IMR-90 (cell line): ENCODE data around the gene ELFN2. TPM values are rescaled to one million over a fixed set of nuclear protein-coding genes. Genes with fewer than 3 reads are reported as not detected.

Source experiments
- ATAC-seq: fragments of 200-7000 bp; cut with Tn5 transposase; 2 replicates; pipeline ENCODE4 v1.9.1; 2020; ENCODE audit warnings: low read depth, mild to moderate bottlenecking, moderate library complexity
- BruUV-seq: library from RNA; stranded (reverse); fragments of 400-500 nt; replicated peaks from 2 replicates; lab custom pipeline; 2021; lab: Mats Ljungman, UMichigan
- CTCF ChIA-PET: fragments of 300-600 bp; formaldehyde crosslinking; extraction: SDS; loops from one replicate; lab custom pipeline; 2021; ENCODE audit warnings: antibody characterized with exemption; lab: Yijun Ruan, JAX
- POLR2A ChIA-PET: fragments of 300-600 bp; sonication (Branson Sonifier 250); formaldehyde crosslinking; loops from one replicate; lab custom pipeline; 2022; ENCODE audit warnings: antibody characterized with exemption; ENCODE audit not compliant: unreplicated experiment; lab: Charles Lee
- DNase-seq: peaks from one replicate; pipeline ENCODE4 v3.0.0; 2013
- H2AFZ ChIP-seq: replicated peaks from 2 replicates; pipeline ENCODE3; 2013; ENCODE audit warnings: low read length, mild to moderate bottlenecking; ENCODE audit not compliant: poor library complexity
- H2AK5ac ChIP-seq: 2 replicates; pipeline ENCODE4 v1.6.1; 2013; ENCODE audit warnings: low read depth, low read length, inconsistent platforms
- H2AK9ac ChIP-seq: replicated peaks from 2 replicates; pipeline ENCODE3; 2013; ENCODE audit warnings: mild to moderate bottlenecking, low read depth, low read length, moderate library complexity; ENCODE audit not compliant: poor library complexity
- H2BK120ac ChIP-seq: 2 replicates; pipeline ENCODE4 v1.6.1; 2013; ENCODE audit warnings: low read depth, low read length, inconsistent platforms
- H2BK15ac ChIP-seq: 3 replicates; pipeline ENCODE4 v1.6.1; 2013; ENCODE audit warnings: low read depth, low read length, inconsistent platforms
- H2BK20ac ChIP-seq: 2 replicates; pipeline ENCODE4 v1.6.1; 2013; ENCODE audit warnings: low read depth, mild to moderate bottlenecking, inconsistent platforms, low read length, moderate library complexity
- H2BK5ac ChIP-seq: 2 replicates; pipeline ENCODE4 v1.6.1; 2013; ENCODE audit warnings: mild to moderate bottlenecking, low read depth, low read length, inconsistent platforms; ENCODE audit not compliant: poor library complexity, severe bottlenecking
- H3K14ac ChIP-seq: replicated peaks from 2 replicates; pipeline ENCODE4 v1.6.1; 2013; ENCODE audit warnings: low read depth, low read length, inconsistent platforms
- H3K18ac ChIP-seq: 2 replicates; pipeline ENCODE4 v1.6.1; 2013; ENCODE audit warnings: low read depth, low read length, control low read depth
- H3K23ac ChIP-seq: 2 replicates; pipeline ENCODE4 v1.6.1; 2013; ENCODE audit warnings: low read depth, low read length, inconsistent platforms
- H3K27ac ChIP-seq: 2 replicates; pipeline ENCODE4 v1.5.1; 2013; ENCODE audit warnings: mild to moderate bottlenecking, control low read depth, low read length; ENCODE audit not compliant: insufficient read depth
- H3K27me3 ChIP-seq: 2 replicates; pipeline ENCODE4 v1.6.1; 2013; ENCODE audit warnings: low read length; ENCODE audit not compliant: control insufficient read depth, insufficient read depth
- H3K36me3 ChIP-seq: 2 replicates; pipeline ENCODE4 v1.6.1; 2013; ENCODE audit warnings: low read length, mixed read lengths; ENCODE audit not compliant: control insufficient read depth, insufficient read depth
- H3K4ac ChIP-seq: 2 replicates; pipeline ENCODE4 v1.6.1; 2013; ENCODE audit warnings: low read depth, low read length, inconsistent platforms
- H3K4me1 ChIP-seq: 2 replicates; pipeline ENCODE4 v1.6.1; 2013; ENCODE audit warnings: low read length, mixed read lengths; ENCODE audit not compliant: control insufficient read depth, insufficient read depth
- H3K4me2 ChIP-seq: 2 replicates; pipeline ENCODE4 v1.6.1; 2013; ENCODE audit warnings: low read depth, mild to moderate bottlenecking, control low read depth, low read length, moderate library complexity
- H3K4me3 ChIP-seq: 2 replicates; pipeline ENCODE4 v1.5.1; 2013; ENCODE audit warnings: low read depth, mild to moderate bottlenecking, control low read depth, low read length, moderate library complexity; ENCODE audit not compliant: insufficient read depth
- H3K56ac ChIP-seq: 2 replicates; pipeline ENCODE4 v1.6.1; 2013; ENCODE audit warnings: low read length, inconsistent platforms; ENCODE audit not compliant: insufficient read depth; ENCODE audit errors: extremely low read depth
- H3K79me1 ChIP-seq, 2 experiments: 2 replicates each; pipeline ENCODE4 v1.6.1; 2013; ENCODE audit warnings: low read length in 2 of 2, inconsistent platforms in 1 of 2, low read depth in 1 of 2
- H3K9ac ChIP-seq: 2 replicates; pipeline ENCODE4 v1.6.1; 2013; ENCODE audit warnings: low read depth, low read length, control low read depth
- H3K9me1 ChIP-seq: 2 replicates; pipeline ENCODE4 v1.6.1; 2013; ENCODE audit warnings: low read length, inconsistent platforms; ENCODE audit not compliant: insufficient read depth
- H3K9me3 ChIP-seq: 2 replicates; pipeline ENCODE4 v1.6.1; 2013; ENCODE audit warnings: low read length; ENCODE audit not compliant: control insufficient read depth, insufficient read depth
- H4K20me1 ChIP-seq: 2 replicates; pipeline ENCODE4 v1.6.1; 2013; ENCODE audit warnings: low read length, inconsistent platforms; ENCODE audit not compliant: insufficient read depth
- H4K5ac ChIP-seq: 2 replicates; pipeline ENCODE4 v1.6.1; 2013; ENCODE audit warnings: mild to moderate bottlenecking, low read depth, low read length, control low read depth
- H4K8ac ChIP-seq, 2 experiments: 2 replicates each; pipeline ENCODE4 v1.6.1; 2013; ENCODE audit warnings: low read depth in 2 of 2, low read length in 2 of 2, control low read depth in 1 of 2, inconsistent platforms in 1 of 2
- H4K91ac ChIP-seq: 2 replicates; pipeline ENCODE4 v1.6.1; 2013; ENCODE audit warnings: low read depth, low read length, inconsistent platforms; ENCODE audit not compliant: insufficient read depth
- BHLHE40 ChIP-seq: fragments of 150-350 bp; IDR thresholded peaks from 2 replicates; pipeline ENCODE4 v1.6.1; 2016; ENCODE audit warnings: mild to moderate bottlenecking, low read depth, low read length
- CEBPB ChIP-seq: IDR thresholded peaks from 2 replicates; pipeline ENCODE4 v1.6.1; 2012; ENCODE audit warnings: low read depth, low read length, improper control_type of control experiment
- CHD1 ChIP-seq: IDR thresholded peaks from 2 replicates; pipeline ENCODE4 v1.6.1; 2012; ENCODE audit warnings: low read depth, low read length, improper control_type of control experiment
- CTCF ChIP-seq: conservative IDR thresholded peaks from 2 replicates; pipeline ENCODE4 v1.5.1; 2012; ENCODE audit warnings: mild to moderate bottlenecking, low read depth, low read length, improper control_type of control experiment
- ELK1 ChIP-seq: fragments of 150-350 bp; IDR thresholded peaks from 2 replicates; pipeline ENCODE4 v1.6.1; 2016; ENCODE audit warnings: low read depth, mild to moderate bottlenecking, low read length, moderate library complexity, borderline replicate concordance
- FOS ChIP-seq: fragments of 150-350 bp; IDR thresholded peaks from 2 replicates; pipeline ENCODE4 v1.6.1; 2016; ENCODE audit warnings: low read depth, low read length
- MAFK ChIP-seq: IDR thresholded peaks from 2 replicates; pipeline ENCODE4 v1.6.1; 2012; ENCODE audit warnings: low read depth, low read length, improper control_type of control experiment
- MAZ ChIP-seq: IDR thresholded peaks from 2 replicates; pipeline ENCODE4 v1.6.1; 2012; ENCODE audit warnings: low read depth, mild to moderate bottlenecking, low read length, improper control_type of control experiment, moderate library complexity, borderline replicate concordance
- MXI1 ChIP-seq: IDR thresholded peaks from 2 replicates; pipeline ENCODE4 v1.6.1; 2012; ENCODE audit warnings: low read depth, mild to moderate bottlenecking, low read length, moderate library complexity, borderline replicate concordance
- NFE2L2 ChIP-seq: fragments of 150-350 bp; IDR thresholded peaks from 2 replicates; pipeline ENCODE4 v1.6.1; 2016; ENCODE audit warnings: low read depth, mild to moderate bottlenecking, low read length
- POLR2A ChIP-seq: IDR thresholded peaks from 2 replicates; pipeline ENCODE4 v1.6.1; 2012; ENCODE audit warnings: mild to moderate bottlenecking, low read depth, low read length
- RAD21 ChIP-seq: IDR thresholded peaks from 2 replicates; pipeline ENCODE4 v1.6.1; 2012; ENCODE audit warnings: low read length, improper control_type of control experiment
- RCOR1 ChIP-seq: IDR thresholded peaks from 2 replicates; pipeline ENCODE4 v1.6.1; 2012; ENCODE audit warnings: mild to moderate bottlenecking, low read length, improper control_type of control experiment; ENCODE audit not compliant: insufficient replicate concordance
- RFX5 ChIP-seq: IDR thresholded peaks from 2 replicates; pipeline ENCODE4 v1.8.0; 2012; ENCODE audit warnings: low read depth, mild to moderate bottlenecking, low read length, moderate library complexity
- SMC3 ChIP-seq: fragments of 150-350 bp; IDR thresholded peaks from 2 replicates; pipeline ENCODE4 v1.6.1; 2016; ENCODE audit warnings: low read depth, mild to moderate bottlenecking, antibody characterized with exemption, low read length, moderate library complexity
- USF2 ChIP-seq: fragments of 150-350 bp; IDR thresholded peaks from 2 replicates; pipeline ENCODE4 v1.6.1; 2017; ENCODE audit warnings: mild to moderate bottlenecking, antibody characterized with exemption, low read length, low read depth
- WGBS, 2 experiments: methylation state at CpG; one replicate each; pipeline versions ENCODE4 v1.1.5 to v1.1.7; 2013; ENCODE audit warnings: missing lambda C conversion rate in 2 of 2; ENCODE audit not compliant: insufficient read length in 1 of 2; ENCODE audit errors: extremely low coverage in 2 of 2; 5-methylcytosine and 5-hydroxymethylcytosine counted together
- dilution Hi-C: fragments of 300-500 bp; cut with HindIII; formaldehyde crosslinking; loops from one replicate; pipeline ENCODE4 v1.14.3; 2018; ENCODE audit warnings: low sequenced_read_pairs; ENCODE audit not compliant: unreplicated experiment
- in situ Hi-C: fragments of 300-500 bp; cut with MboI; formaldehyde crosslinking; loops from 3 replicates; pipeline ENCODE4 v1.14.3; 2019; ENCODE audit warnings: low sequenced_read_pairs, inconsistent platforms, mixed read lengths
- intact Hi-C: fragments of 100-400 bp; cut with micrococcal nuclease; formaldehyde crosslinking; loops from 2 replicates; pipeline ENCODE4 v1.10.0; 2022
- polyA plus RNA-seq, 3 experiments: library from polyadenylated mRNA; depleted of rRNA; stranded (reverse); fragments of >200 nt; gene quantifications; 2 replicates each; pipeline ENCODE4 v1.2.3, GENCODE V29; 2012; ENCODE audit warnings: low replicate concordance in 1 of 3
- total RNA-seq: library from RNA; depleted of rRNA; stranded (reverse); fragments of >200 nt; gene quantifications from 2 replicates; pipeline ENCODE4 v1.2.3, GENCODE V29; 2012

ELFN2 gene
- total and polyA plus RNA-seq, 2 of the 4 experiments (the other 2 are of a cell fraction): 0.72 to 5.0 TPM

GRCh38 chr22:37354261-37354660, 73.0 kb downstream of the ELFN2 start:
- no peak for DNase-seq
- Histone ChIP-seq H2BK20ac (no peak overlapping the region), H3K27ac (no peak overlapping the region), H2BK120ac (no peak overlapping the region), H3K18ac (no peak overlapping the region), H3K9me3 (no peaks in the 10 kb centered on the region), H3K23ac (no peak overlapping the region), H3K9ac (no peak overlapping the region), H3K4me2 (no peak overlapping the region), H2AK5ac (no peak overlapping the region), H3K14ac (no peak overlapping the region), H2AK9ac (no peak overlapping the region), H3K4ac (no peak overlapping the region), H3K79me1 (no peaks in the 10 kb centered on the region), H3K4me3 (no peak overlapping the region), H3K9me1 (no peaks in the 10 kb centered on the region), H2BK5ac (no peak overlapping the region), H3K4me1 (no peaks in the 10 kb centered on the region), H2BK15ac (no peak overlapping the region), H3K27me3 (peaks cover 13% of the 10 kb centered on the region), H3K36me3 (no peaks in the 10 kb centered on the region), H4K20me1 (no peaks in the 10 kb centered on the region), H4K5ac (no peak overlapping the region), H3K56ac (no peak overlapping the region), H2AFZ (no peak overlapping the region), H4K8ac (no peak overlapping the region), H4K91ac (no peak overlapping the region)
- no peak for ATAC-seq
- no TSS peak for BruUV-seq
- dilution Hi-C loops: no loop called here
- CTCF ChIA-PET: no interaction called here
- TF ChIP-seq BHLHE40 (no peak), MAFK (no peak), CTCF (no peak), MXI1 (no peak), RFX5 (no peak), MAZ (no peak), POLR2A (no peak), USF2 (no peak), NFE2L2 (no peak), RAD21 (no peak), RCOR1 (no peak), CEBPB (no peak), ELK1 (no peak), CHD1 (no peak), FOS (no peak), SMC3 (no peak)
- POLR2A ChIA-PET: no interaction called here
- no CpG with 5 or more reads among the region's 4 CpGs for WGBS, 2 experiments
- intact Hi-C loops: no loop called here
- in situ Hi-C loops: no loop called here
